Measurements from ENCODE around the gene ACBD7.

The ACBD7 gene

GRCh38 chr10:15097011-15097812, 8.6 kb upstream of the ACBD7 start, which contains the start of gene RPP38:
RPP38 (plus strand) TSS chr10:15097355; CDS start chr10:15103315, 5,960 bp downstream.
- peak; percentile 97 for DNase-seq (ENCODE audit: low read depth, low spot score)
- peak within 1 kb of the TSS; percentile 63 for H3K4me3 ChIP-seq (ENCODE audit: low read depth, low read length)
- no peak for TF ChIP-seq CTCF (IDR thresholded peaks at IDR 0.05; ENCODE audit: low read depth, low read length)
- in situ Hi-C loops (cut with HindIII; ENCODE audit: low sequenced_read_pairs): no loop called here

GRCh38 chr10:15096661-15097010, 8.1 kb upstream of the ACBD7 start:
- peak overlapping the region; percentile 63 for H3K4me3 ChIP-seq (ENCODE audit: low read depth, low read length)
- in situ Hi-C loops (cut with HindIII; ENCODE audit: low sequenced_read_pairs): no loop called here
- no peak for DNase-seq (ENCODE audit: low read depth, low spot score)
- no peak for TF ChIP-seq CTCF (IDR thresholded peaks at IDR 0.05; ENCODE audit: low read depth, low read length)

GRCh38 chr10:15092855-15093408, 4.4 kb upstream of the ACBD7 start:
- in situ Hi-C loops (cut with HindIII; ENCODE audit: low sequenced_read_pairs): no loop called here
- no peak for TF ChIP-seq CTCF (IDR thresholded peaks at IDR 0.05; ENCODE audit: low read depth, low read length)
- no peak for DNase-seq (ENCODE audit: low read depth, low spot score)
- no peak overlapping the region for H3K4me3 ChIP-seq (ENCODE audit: low read depth, low read length)

GRCh38 chr10:15091418-15091817, 2.8 kb upstream of the ACBD7 start:
- DNase-seq (ENCODE audit: low read depth, low spot score): no peak
- no peak overlapping the region for H3K4me3 ChIP-seq (ENCODE audit: low read depth, low read length)
- in situ Hi-C loops (cut with HindIII; ENCODE audit: low sequenced_read_pairs): no loop called here
- no peak for TF ChIP-seq CTCF (IDR thresholded peaks at IDR 0.05; ENCODE audit: low read depth, low read length)

- peak; percentile 97 for DNase-seq (ENCODE audit: low read depth, low spot score)
- H3K4me3 ChIP-seq (ENCODE audit: low read depth, low read length): peak overlapping the region; percentile 44
- TF ChIP-seq CTCF (IDR thresholded peaks at IDR 0.05; ENCODE audit: low read depth, low read length): no peak
- in situ Hi-C loops (cut with HindIII; ENCODE audit: low sequenced_read_pairs): no loop called here
These were observed 4.1 kb downstream of the ACBD7 start for GRCh38 chr10:15084502-15084922.

- no peak for TF ChIP-seq CTCF (IDR thresholded peaks at IDR 0.05; ENCODE audit: low read depth, low read length)
- DNase-seq (ENCODE audit: low read depth, low spot score): no peak
- peak overlapping the region; percentile 44 for H3K4me3 ChIP-seq (ENCODE audit: low read depth, low read length)
- in situ Hi-C loops (cut with HindIII; ENCODE audit: low sequenced_read_pairs): no loop called here
These were observed 4.7 kb downstream of the ACBD7 start for GRCh38 chr10:15083674-15084501.
